ENCODE measurements around the gene STX4.

- TF ChIP-seq CTCF (conservative IDR thresholded peaks at IDR 0.05) (no peak), ZFX (IDR thresholded peaks at IDR 0.05) (no peak)
Measured at GRCh38 chr16:31009894-31010584, 23.3 kb upstream of the STX4 start.
